GM19351 (cell line): Measurements from ENCODE around the gene PHKA2.

Experiments used
- ATAC-seq: cut with Tn5 transposase; IDR thresholded peaks from one replicate; pipeline ENCODE4 v1.9.1; 2021; ENCODE audit warnings: mild to moderate bottlenecking, moderate library complexity; ENCODE audit not compliant: unreplicated experiment

PHKA2 gene

DNA sequence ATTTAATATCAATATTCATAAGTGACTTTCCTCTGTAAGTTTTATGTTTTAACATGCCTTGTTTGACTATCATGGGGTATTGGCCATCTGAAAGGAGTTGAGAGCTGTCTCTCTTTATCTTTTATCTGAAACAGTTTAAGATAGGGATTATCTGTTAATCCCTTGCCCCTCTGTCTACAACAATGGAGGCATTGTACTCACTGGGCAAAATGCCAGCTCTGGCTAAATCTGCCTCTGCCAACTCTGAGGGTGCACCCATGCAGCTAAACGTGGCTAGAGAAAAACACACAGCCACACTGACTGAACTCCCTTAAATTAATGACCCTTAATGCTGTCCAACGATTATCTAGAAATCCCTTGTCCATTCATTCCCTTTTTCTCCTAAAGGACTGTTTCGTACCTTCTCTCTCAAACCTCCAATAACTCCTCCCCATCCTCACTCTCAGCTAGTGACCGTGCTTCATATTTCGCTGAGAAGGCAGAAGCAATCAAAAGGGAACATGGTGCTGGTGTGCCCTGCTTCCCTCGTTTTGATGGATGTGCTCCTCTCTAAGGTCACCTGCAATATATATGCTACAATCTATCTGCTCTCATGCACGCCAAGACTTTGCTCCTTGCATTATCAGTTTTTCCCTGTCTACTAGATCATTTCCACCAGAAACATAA lies 10.3 kb downstream of the PHKA2 start:
- ATAC-seq: no peak

DNA sequence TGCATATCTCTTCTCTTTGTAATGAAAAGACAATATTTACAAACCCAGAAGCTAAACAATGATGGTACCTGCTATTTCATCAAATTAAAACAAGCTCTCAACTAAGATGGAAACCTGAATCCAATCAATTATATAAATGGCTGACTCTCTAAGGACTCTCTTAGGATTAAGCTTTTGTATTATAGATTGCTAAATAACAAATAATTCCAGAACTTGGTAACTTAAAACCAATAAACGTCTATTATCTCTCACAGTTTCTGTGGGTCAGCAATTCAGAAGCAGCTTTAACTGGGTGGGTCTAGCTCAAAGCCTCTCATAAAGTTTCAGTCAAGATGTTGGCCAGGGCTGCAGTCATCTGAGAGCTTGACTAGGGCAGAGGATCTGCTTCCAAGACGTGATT lies 12.4 kb downstream of the PHKA2 start:
- ATAC-seq: no peak

DNA sequence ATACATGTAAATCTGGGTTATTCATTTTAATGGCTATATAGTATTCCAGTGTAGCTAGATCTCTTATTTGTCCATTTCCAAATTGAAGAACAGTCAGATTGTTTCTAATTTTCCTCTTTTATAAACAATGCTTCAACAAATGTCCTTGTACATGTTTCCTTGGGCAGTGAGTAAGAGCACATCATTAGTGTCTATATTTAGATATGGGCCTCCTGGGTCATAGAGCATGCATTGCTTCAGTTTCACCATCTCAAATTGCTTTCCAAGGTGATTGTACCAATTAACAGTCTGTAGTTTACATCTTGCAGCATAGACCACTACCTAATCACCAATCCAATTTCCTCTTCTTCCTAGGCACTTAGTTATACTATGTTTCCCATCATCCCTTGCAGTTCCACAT lies 13.4 kb downstream of the PHKA2 start:
- ATAC-seq: no peak

DNA sequence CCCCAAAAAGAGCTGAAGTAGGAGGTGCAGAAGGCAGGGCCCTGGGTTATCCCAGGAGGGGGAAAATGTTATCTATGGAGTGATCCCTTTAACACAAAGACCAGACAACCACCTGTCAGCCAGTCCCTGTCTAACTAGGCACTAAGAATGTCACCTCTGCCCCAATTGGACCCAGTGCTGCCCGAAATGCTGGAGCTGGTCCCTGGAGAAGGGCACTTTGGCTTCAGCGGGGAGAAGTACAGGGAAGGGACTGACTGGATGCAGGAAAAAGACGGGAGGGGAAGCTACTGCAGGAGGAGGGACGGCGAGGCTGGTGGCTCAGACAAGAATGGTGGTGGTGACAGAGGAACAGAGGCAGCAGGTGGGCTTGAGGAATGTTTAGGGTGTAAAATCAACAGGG lies 17.3 kb downstream of the PHKA2 start:
- no peak for ATAC-seq

DNA sequence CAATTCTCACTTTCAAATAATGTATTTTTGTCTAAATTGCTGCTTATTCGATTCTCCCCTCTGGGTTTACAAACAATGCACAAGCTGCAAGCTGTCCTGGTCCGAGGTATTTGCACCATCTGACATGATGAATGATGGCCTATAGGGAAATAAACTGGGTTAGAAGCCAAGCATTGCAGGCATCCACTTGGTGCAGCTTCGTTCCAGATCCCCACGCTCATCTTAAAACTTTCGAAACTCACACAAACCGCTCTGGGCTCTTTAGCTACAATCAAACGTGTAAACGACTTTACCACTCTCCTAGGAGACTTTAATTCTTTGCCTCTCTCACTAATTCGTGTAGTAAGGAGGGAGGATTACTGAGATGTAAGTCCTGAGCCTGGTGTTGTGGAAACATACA lies 19.0 kb downstream of the PHKA2 start:
- ATAC-seq: no peak

DNA sequence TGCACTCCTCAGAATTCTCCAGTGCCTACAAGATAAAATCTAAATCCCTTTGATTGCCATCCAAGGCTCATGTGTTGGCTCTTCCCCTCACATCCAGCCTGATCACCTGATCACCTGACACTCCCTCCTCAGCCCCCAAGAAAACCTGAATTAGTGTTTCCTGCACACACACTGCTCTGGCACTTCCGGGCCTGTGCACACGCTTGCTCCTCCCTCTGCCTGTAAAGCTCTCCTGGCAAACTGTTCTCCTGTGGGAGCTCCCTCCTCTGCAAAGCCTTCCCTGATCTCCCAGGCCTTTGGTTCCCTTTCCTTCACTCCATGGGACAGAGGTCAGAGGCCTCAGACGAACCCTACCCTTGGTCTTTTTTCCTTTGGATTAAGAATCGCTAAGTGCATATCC lies 19.9 kb downstream of the PHKA2 start:
- ATAC-seq: no peak

DNA sequence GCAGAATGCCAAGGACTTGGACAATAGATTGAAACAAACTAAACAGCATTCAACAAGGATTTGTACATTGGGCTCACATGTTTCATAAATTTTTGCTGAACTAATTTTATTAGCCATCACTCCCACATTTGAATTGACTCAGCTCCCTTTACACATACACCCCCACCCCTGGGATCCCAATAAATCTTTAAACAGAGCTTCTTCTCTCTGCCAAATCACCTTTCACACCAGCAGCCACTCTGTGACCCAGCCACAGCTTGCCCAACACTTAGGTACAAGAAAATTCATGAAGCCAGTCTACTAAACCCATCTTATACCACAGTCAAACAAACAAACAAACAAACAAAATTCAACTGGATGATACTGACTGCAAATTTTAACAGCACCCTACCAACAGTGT lies 21.6 kb downstream of the PHKA2 start:
- no peak for ATAC-seq

DNA sequence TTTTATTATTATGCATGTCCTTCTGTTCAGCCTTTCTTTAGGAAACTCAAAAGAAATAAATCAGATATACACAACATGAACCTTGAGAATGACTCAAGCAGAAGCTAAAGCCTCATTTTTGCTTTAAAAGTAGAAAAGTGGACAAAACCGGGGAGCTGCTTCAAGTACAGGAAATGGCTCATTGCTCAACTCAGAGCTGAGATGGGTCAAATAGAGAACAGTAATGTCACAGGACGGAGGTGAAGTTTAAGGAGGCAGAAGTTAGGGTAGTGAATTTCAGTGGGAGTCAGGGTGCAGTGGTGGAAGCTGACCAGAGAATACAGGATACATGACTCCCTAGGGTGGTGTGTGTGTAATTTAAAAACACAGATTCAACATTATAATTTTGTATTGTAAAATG lies 22.2 kb downstream of the PHKA2 start:
- no peak for ATAC-seq

DNA sequence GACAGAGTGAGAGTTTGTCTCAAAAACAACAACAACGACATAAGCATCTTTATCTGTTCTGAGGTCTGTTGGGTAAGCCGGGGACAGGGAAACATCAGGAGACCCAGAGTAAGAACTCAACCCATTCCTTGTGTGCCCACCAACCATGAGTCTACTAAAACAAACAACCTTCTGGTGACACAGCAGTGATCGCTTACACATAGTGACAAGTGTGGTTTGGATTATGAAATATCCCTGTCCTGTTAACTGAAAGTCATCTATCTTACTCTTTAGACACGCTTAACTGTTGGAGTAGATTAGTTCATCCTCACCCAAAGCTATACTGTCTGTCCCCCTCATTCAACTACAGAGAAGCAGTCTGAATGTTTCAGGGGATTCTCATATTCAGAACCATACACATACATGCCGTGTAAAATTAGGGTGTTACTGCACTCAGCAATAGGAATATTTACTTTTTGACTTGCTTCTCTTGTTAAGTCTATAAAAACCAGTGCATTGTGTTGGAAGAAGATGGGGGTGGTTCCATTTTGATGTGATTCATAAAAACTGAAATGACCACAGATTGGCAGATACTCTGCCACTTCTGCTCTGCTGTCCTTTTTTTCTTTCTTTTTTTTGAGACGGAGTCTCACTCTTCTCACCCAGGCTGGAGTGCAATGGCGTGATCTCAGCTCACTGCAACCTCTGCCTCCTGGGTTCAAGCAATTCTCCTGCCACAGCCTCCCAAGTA lies 27.4 kb downstream of the PHKA2 start:
- no peak for ATAC-seq

DNA sequence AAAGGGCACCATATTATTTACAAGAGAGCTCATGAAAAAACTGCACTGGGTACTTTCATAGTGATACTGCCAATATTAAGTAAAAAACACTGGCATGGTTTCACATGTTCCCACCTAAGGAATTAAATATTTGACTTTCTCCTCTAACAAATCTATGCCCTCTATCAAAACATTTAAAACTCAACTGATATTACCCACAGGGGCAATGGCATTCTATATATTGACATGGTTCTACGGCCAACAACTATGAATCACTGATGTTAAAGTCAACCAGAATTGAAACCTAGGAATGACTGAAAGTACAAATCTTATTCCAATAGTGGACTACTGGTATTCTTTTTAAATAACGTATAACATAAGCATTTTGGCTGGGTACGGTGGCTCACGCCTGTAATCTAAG lies 28.2 kb downstream of the PHKA2 start:
- no peak for ATAC-seq

DNA sequence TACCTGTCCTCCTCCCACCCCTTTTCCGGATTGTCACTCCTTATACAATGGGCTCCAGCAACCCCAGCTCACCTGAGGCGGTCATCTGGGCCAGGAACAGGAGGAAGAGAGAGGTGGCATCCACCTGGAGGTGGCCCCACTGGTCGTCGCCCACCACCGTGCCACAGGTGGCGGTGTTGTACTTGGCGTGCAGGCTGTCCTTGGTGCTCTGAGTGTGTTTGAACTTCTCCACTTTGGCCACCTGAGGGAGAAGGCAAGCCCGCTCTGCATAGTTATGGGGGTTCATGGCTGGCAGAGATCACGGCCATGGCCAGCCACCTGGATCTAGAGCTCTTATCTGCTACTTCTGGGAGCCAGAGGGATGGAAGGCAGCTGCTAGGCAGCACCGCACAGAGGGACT lies 32.9 kb downstream of the PHKA2 start:
- no peak for ATAC-seq

DNA sequence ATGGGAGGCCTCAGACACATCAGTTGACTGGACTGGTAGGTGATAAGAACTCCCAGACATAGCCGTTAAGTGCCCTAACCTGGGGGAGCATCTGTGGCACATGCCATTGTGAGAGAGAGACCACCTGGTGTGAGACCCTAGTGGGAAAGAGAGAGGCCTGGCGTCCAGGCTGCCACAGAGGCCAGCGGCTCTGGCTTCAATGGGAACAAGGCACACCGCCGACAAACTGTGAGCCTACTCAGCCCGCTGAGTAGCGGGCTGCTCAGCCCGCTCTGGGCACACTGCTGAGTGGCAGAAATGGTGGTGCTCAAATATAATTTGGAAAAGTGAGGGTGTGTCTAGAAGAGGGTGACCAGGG lies 34.0 kb downstream of the PHKA2 start:
- no peak for ATAC-seq

DNA sequence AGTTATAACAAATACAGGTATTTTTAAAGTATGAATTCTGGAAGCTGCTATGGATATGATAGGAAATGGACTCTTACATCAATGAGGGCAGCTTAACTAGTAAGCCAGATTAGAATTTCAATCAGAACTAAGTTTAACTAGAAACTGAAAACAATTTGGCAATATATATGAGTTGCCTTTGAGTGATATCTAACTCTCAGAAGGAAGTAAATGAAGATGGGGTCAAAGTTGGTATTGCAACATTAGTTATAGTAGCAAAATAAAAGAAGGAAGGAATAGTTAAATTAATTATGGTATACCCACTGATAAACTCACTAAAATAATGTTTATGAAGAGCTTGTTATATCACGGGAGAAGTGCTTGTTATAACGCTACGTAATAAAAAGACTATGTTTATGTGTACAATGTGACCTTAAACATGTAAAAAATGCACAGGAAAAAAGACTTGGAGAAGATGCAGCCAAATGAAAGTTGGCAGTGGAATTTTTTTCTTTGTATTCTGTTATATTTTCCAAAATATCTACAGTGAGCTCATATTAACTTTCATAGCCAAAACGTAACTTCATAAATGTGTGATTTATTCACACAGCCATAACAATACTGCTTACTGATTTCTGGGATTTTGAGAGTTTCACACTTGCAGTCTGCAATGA lies 34.5 kb downstream of the PHKA2 start:
- no peak for ATAC-seq

DNA sequence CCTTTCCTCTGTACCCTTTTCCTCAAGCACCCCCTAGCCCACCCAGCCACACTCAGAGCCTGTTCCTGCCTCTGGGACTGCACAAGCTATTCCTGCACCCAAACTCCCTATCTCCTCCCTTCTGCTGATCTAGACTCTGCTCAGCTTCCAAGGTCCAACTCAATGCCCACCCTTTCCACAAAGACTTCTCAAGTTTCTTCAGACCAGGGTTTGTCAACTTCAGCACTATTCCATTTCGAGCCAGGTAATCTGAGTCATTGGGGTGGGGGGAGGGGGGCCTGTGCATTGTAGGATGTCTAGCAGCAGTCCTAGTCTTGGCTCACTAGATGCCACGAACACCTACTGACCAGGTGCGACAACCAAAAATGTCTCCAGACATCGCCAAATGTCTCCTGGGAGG lies 37.3 kb downstream of the PHKA2 start:
- no peak for ATAC-seq

DNA sequence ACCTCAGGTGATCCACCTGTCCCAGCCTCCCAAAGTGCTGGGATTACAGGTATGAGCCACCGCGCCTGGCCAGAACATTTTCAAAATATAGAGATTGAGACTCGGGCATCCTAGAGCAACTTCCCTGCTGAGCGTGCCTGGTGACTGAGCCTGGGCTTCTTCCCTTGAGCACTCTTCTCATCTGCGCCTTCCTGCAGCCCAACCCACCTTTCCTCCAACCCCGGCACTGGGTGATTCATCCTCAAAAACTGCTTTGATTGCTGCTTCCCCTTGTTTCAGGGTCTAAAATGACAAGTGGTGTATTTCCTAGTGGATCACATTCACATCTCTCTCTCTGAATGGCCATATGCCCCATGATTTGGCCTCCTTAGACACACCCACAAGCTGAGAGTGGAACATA lies 37.8 kb downstream of the PHKA2 start:
- no peak for ATAC-seq

DNA sequence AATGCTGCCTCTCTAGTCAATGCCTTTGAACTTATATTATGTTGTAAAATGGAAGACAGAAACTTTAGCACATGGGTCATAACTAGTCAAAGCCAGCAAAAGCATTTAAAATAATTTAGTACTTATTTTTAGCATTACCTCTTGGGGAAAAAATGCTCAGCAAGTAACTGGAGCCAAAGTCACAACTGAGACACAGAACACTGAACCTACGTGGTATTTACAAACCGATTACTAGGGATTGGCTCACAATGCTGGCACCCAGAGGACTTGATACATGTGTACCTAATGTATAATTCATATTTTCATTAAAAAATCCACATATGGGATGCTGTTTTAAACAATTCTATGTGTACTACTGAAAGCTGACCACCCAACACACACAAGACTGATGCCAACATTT lies 38.4 kb downstream of the PHKA2 start:
- ATAC-seq: no peak

DNA sequence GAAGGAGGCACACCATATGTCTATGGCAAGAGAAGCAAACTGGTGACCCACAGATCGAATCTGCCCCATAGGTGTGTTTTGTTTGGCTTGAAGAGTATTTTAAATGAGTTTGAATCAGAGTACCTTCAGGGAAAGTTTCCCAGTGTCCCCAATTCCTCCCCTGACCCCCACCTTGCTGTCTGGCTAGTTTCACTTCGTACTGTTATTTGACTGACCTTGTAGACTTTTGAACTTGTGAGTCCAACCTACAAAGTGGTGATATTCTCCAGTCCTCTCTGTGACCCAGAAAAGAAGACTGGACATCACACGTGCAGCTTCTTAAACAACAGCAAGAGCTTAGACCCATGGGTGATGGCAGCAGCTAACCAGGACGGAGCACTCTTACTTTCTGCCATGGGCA lies 39.4 kb downstream of the PHKA2 start:
- ATAC-seq: no peak

DNA sequence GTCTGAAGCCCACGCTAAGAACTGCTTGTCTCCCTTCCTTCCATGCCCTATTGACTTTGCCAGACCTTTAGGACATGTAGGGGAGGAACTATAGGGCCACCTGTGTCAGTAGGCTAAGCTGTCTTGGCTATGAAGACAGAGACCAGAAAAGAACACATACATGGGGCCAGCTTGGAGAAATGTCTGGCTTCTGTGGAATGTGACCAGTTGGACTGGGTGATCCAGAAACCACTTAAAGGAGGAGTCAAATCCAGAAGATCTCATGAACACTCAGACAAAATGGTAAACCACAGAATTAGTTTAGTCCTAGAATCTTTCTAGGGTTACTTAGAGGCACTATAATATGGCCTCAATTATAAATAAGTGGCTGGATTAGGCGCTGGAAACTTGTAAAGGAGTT lies 42.0 kb downstream of the PHKA2 start:
- no peak for ATAC-seq

DNA sequence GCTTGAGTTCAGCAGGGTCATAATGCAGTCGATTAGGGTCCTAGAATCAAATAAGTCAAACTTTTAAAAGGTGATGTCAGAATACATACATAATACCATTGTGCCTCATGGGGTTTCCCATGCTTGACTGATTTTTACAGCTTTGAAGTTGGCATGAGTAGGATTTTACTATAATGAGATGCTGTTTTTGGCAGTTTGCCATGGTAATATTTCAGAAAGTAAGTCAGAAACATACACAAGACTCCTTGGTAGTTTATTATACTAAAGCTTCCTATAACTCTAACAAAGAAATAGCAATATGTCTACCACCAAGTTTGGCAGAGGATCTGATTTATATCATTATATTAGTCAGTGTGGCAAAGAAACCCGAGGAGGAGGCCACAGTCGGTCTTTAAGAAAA lies 45.2 kb downstream of the PHKA2 start:
- ATAC-seq: no peak

DNA sequence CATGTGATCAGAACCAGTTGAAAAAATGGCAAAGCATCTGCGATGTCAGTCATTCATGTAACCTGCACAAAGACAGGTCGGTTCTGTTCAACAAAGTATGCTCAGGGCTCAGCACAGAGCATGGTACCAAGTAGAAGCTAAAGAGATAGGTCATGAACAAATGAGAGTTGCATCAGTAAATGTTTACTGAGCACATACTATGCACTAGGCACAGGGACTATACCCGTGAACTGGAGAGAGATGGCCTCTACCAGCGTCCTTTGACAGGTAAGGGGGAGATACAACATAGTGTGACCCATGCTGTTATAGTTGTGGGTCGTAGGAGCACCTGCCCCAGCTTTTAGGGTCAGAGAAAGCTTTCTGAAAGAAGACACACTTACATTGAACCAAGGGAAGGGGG lies 46.7 kb downstream of the PHKA2 start:
- no peak for ATAC-seq

DNA sequence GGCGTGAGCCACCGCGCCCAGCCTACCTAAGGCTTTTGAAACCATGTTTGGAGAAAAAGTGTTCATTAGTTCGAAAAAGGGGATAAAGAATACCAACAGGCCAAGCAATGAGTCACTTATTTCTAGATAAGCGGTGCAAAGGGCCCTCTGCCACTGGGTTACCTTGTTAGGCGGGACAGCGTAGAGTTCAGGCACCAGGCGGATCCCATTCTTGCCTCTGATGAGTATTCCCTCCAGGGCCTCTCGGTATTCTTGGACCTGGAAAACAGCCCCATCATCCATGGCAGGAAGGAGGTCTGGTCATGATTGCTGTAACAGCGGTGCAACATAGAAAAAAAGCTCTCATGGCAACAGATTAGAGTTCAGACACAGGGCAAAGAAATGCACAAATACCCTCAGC lies 48.0 kb downstream of the PHKA2 start:
- no peak for ATAC-seq

DNA sequence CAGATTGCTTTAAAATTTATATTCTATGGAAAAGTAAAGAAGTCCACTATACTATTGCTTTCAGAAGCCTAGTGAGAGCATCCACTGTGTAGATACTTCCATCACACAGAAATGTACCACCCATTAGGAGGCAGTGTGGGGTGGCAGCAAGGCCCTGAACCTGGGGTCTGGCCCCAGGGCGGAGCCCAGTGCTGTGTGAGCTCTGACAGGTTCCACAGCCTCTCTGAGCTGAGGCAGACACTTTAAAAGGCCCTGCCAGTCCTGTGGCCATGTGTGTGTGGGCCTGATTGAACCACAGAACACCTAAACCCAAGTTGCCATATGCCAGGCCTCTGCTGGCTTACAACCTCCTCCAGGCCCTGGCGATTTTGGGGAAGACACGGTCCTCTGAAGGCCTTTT lies 49.2 kb downstream of the PHKA2 start:
- ATAC-seq: no peak

DNA sequence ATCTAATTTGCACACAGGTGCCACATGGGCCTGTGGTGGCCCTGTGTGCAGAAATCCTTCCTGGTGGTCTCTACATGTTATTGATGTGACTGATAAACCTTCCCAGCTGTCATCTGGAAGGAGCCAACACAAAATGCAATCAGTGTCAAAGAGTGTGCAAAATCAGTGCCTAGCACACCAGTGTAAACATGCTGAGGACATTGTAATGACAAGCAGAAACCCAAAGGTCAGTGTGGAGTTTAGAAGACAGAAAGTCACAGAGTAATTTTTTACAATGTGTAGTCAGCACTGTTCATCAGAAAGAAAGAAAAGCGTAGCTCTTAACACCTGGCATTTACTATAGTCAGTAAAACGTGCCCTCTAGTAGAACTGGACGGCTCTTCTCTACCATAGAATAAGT lies 50.3 kb downstream of the PHKA2 start:
- ATAC-seq: no peak
